NCI-H2107 treated with DMSO at 0.1 percent for 48 hours (cell line): ENCODE data around the gene FGG.

ENCODE experiments used
- DNase-seq: peaks from one replicate; lab custom pipeline; 2025; ENCODE audit not compliant: unreplicated experiment; lab: John Stamatoyannopoulos, UW

Gene FGG

DNA sequence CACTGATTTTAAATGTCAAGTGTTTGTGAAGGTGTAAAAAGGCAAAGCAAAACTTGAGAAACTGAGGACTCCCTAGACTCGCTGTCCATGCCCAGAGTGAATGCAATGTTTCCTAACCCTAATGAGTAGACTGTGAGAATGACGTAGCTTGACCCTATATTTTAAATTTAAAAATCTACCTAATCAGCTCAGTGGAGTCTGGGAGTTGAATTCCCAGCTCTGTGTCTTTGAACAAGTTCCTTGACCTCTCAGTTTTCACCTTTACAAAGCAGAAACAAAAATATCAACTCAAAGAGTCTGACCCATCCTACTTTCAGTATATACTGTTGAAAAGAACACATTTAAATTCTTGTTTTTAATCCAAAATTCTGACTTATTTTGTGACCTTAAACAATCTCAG is 24.3 kb downstream of the FGG start:
- DNase-seq: no peak

DNA sequence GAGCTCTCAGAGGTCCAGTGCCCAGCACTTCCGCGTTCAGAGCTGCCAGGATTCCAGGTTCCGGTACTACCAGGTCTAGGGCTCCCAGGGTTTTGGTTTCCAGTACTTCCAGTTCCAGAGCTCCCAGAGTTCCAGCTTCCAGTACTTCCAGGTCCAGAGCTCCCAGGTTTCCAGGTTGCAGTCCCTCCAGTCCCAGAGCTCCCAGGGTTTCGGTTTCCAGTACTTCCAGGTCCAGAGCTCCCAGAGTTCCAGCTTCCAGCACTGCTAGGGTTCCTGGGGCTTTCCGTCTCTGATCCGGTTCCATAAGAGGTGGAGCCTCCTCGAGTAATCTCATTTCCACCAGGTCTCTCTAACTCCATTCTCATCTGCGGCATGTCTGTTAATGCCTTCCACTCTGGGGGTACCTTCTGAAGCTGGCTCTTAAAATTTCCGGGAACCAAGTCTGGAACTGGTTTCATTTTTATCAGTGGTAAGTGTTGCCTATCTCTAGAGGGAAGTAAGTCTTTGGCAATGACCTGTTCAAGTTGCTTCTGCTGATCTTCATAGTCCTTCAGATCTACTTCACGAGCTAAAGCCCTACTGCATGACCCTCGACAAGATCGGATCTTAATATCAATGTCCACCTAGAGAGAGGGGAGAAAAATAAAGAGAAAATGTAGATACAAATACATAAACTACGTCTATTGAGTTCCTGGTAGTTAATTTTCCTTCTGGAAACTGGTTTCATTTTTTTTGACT is 26.0 kb downstream of the FGG start:
- DNase-seq: no peak

DNA sequence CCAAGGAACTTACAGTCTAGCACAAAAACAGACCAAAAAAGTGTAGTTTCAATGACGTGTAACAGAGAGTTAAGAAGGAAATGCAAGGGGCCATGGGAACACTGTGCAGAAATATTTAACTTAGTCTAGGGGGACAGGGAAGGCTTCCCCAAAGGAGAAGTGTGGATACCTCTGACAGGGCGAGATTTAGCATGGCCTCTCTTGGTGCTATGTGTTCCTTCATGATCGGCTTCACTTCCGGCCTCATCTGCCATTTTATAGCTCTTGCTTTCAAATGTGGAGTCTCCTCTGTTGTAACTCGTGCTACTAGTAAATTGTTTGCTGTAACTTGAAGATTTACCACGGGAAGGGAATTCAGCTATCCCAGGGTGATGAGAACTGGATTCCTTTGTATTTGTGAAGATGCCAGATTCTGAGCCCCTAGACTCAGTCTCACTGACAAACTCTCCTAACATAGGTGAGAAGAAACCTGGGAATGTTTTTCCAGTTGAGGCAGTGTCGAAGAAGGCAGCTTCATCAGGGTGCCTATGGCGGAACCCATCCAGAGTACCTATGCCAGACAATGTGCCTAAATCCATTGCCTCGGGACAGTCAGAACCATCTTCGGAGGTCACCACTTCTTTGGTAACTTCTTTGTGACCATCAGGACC is 27.0 kb downstream of the FGG start:
- no peak for DNase-seq

DNA sequence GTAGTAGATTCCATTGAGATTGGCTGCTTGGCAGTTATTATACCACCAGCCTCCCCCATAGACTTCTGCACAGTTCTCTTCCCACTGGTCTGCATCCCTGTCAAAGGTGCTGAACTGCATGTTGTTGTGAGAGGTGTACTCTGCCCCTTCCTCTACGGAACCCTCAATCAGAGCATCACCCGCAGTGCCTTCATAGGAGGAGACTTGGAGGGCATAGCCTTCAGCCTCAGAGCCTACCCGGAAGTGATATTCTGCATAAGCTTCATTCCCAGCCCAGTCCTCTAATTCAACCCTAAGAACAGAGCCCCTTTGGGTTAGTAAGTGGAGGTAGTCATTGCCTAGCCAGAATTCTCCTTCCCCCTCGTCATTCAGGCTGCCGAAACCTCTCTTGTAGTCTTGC is 28.2 kb downstream of the FGG start:
- DNase-seq: no peak

DNA sequence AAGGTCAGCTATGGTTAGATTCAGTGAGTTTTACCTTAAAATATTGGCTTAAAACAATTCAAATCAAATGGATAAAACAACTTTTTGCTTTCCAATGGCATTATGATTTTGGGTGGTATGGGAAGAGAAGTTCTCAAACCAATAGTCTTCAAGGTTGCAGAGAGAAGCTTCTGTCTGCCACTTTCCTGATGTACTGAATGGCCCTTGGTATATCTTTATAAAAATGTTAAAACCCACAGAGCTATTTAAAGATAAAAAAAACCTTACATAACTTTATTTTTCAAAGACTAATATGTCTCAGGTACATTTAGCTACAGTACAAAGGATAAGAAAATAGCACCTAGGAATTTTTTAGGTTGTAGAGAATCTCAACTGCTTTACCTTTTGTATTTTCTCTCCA is 28.8 kb downstream of the FGG start:
- DNase-seq: no peak

DNA sequence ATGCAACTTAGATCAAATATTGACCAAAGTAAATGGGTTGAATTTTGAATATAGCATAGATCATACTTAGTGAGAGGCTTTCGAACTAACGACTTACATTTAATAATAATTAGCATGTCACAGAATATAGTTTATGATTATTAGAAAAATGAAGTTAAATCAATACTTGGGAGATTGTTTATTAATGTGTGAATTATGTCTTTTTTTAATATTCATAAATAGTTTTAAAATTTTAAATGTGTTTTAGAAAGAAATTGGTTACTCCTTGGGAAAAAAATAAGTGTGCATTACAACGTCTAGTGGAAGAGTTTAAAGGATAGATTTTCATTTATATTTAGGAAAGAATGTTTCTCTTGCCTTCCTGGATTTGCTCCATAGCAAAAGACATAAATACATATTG is 29.2 kb downstream of the FGG start:
- DNase-seq: no peak

DNA sequence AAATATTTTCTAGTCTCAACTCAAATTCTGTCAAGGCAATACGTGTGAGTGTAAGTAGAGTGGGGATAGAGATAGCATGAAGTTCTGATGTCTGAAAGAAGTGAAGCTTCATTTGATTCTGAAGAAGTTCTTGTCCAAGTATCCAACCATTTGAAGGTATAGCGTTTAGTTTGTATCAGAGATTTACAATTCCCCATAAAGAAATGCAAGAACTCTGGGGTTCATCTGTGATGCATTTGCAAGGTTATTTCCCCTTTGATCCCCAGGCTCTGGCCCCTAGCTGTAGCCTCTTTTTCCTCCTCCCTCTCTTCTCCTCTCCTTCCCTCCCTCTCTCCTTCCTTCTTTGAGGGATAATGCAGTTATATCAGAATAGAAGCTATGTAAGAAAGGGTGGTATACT is 29.7 kb downstream of the FGG start:
- no peak for DNase-seq

DNA sequence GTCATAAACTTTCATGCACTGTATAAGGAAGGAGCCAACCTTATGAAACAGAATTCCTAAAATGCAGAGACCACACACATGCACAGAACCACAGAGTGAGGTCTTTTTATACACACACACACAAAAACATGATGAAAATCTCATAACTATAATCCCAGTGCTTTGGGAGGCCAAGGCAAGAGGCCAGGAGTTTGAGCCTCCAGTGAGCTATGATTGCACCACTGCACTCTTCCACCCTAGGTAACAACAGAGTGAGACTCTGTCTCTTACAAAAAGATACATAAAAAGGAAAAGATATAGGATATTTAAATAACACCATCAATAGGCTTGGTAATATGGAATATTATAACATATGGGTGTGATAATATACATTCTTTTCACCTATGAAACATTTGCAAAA is 32.5 kb downstream of the FGG start:
- no peak for DNase-seq

DNA sequence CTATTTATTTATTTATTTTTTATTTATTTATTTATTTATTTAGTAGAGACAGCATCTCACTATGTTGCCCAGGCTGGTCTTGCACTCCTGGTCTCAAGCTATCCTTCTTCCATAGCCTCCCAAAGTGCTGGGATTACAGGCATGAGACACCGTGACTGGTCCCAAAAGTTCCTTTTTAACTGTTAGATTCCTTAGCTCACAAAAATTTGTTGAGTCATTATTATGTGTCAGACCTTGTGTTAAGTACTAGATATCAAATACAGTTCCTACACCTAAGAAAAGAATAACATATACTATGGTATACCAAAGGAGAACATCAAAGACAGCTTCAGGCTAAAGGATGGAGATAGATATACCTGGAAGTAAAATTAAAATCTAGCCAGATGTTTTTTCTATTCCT is 33.5 kb downstream of the FGG start:
- DNase-seq: no peak

DNA sequence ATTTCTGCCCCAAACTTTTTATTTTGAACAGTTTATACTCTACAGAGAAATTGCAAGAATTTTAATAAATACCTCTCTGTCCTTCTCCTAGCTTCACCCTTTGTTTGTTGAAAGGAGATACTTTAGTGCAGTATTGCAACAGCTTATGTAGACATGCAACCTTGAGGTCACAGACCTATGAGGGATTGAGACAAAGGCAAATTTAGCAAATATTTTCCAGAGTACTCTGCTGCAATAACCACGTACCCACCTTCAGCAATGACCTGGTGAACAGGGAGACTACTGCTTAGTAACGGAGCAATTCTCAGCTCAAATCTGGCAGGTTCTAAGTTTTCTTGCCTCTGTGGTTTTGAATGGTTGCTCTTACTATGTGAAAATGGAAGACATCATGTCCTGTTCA is 35.1 kb downstream of the FGG start:
- DNase-seq: no peak

DNA sequence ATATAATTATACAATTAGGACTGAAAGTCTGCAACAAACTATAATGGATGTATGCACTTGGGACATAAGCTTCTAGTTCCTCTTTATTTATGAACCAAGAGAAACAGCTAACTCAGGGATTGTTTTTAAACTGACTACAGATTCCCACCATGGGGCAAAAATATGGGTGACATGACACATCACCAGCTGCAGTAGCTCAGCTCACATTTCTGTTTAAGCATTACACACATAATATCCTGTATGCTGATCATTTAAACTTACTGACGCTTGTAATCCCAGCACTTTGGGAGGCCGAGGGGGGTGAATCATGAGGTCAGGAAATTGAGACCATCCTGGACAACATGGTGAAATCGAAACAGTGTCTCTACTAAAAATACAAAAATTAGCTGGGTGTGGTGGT is 38.1 kb downstream of the FGG start:
- DNase-seq: no peak

DNA sequence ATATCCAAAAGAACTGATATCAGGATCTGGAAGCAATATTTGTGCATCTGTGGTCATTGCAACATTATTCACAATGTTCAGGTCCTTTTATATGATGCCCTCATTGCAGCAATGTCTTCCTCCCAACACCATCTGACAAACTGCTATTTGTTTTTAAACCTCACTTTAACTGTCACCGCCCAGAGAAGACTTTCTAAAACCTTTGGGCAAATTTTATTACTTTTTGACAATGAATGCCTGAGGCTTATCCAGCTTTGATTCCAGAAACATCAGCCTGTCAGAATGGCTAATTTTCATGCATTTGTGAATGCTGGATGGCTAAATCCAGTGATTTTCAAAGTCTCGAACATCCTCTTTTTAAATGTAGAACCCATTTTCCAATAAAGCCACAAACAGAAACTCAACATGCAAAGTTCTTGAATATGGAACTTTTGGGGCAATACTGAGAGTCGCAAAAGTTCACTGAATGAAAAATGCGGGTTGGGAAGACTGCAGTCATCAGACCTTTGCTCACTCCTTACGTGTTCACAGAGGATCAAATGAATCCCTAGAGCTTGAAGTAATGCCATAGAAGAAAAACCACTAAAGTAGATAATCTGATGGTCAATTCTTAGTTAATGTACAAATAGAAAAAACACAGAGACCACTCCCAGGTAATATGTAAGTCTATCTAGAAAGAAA is 39.1 kb downstream of the FGG start:
- no peak for DNase-seq

DNA sequence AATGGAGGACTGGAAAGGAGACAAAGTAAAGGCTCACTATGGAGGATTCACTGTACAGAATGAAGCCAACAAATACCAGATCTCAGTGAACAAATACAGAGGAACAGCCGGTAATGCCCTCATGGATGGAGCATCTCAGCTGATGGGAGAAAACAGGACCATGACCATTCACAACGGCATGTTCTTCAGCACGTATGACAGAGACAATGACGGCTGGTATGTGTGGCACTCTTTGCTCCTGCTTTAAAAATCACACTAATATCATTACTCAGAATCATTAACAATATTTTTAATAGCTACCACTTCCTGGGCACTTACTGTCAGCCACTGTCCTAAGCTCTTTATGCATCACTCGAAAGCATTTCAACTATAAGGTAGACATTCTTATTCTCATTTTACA is 42.9 kb downstream of the FGG start:
- DNase-seq: no peak

DNA sequence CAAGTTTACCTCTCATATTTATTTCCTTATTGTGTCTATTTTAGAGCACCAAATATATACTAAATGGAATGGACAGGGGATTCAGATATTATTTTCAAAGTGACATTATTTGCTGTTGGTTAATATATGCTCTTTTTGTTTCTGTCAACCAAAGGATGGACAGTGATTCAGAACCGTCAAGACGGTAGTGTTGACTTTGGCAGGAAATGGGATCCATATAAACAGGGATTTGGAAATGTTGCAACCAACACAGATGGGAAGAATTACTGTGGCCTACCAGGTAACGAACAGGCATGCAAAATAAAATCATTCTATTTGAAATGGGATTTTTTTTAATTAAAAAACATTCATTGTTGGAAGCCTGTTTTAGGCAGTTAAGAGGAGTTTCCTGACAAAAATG is 43.4 kb downstream of the FGG start:
- DNase-seq: no peak

DNA sequence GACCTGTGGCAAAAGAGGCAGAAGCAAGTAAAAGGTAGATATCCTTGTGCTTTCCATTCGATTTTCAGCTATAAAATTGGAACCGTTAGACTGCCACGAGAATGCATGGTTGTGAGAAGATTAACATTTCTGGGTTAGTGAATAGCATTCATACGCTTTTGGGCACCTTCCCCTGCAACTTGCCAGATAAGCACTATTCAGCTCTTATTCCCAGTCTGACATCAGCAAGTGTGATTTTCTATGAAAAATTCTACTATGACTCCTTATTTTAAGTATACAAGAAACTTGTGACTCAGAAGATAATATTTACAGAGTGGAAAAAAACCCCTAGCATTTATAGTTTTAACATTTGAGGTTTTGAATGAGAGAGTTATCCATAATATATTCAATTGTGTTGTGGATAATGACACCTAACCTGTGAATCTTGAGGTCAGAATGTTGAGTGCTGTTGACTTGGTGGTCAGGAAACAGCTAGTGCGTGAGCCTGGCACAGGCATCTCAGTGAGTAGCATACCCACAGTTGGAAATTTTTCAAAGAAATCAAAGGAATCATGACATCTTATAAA is 45.7 kb downstream of the FGG start:
- DNase-seq: no peak

DNA sequence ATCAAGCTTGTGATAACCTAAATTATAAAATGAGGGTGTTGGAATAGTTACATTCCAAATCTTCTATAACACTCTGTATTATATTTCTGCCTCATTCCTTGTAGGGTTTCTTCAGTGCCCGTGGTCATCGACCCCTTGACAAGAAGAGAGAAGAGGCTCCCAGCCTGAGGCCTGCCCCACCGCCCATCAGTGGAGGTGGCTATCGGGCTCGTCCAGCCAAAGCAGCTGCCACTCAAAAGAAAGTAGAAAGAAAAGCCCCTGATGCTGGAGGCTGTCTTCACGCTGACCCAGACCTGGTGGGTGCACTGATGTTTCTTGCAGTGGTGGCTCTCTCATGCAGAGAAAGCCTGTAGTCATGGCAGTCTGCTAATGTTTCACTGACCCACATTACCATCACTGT is 46.8 kb downstream of the FGG start:
- DNase-seq: no peak

DNA sequence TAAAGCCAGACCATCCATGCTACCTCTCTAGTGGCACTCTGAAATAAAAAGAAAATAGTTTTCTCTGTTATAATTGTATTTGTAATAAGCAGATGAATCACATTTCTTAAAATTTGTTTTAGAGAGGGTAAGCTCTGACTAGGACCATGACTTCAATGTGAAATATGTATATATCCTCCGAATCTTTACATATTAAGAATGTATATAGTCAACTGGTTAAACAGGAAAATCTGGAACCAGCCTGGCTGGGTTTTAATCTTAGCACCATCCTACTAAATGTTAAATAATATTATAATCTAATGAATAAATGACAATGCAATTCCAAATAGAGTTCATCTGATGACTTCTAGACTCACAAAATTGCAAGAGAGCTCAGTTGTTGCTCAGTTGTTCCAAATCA is 48.1 kb downstream of the FGG start:
- DNase-seq: no peak

DNA sequence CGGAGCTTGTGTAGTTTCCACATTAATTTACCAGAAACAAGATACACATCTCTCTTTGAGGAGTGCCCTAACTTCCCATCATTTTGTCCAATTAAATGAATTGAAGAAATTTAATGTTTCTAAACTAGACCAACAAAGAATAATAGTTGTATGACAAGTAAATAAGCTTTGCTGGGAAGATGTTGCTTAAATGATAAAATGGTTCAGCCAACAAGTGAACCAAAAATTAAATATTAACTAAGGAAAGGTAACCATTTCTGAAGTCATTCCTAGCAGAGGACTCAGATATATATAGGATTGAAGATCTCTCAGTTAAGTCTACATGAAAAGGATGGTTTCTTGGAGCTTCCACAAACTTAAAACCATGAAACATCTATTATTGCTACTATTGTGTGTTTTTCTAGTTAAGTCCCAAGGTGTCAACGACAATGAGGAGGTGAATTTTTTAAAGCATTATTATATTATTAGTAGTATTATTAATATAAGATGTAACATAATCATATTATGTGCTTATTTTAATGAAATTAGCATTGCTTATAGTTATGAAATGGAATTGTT is 49.7 kb downstream of the FGG start, which contains the start of gene FGB:
FGB (plus strand) TSS at position 315 of the 558 bp plus-strand sequence; CDS start at position 323, 8 bp downstream.
- DNase-seq: no peak

DNA sequence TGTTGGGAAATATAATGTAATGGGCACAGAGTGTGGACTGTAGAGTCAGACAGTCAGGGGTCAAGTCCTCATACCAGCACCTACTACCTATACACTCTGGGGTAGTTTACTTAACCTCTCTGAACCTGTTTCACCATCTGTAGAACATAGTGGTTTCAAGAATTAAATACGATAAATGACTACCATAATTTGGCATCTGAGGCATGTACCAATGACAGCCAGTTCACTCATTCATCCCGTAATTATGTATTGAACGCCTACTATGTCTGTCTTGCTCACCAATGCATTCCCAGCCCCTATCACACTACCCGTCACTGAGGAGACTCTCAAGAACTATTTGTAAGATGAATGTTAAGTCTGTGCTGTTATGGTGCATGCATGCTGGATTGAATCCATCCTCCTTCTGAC is 51.6 kb downstream of the FGG start:
- DNase-seq: no peak

DNA sequence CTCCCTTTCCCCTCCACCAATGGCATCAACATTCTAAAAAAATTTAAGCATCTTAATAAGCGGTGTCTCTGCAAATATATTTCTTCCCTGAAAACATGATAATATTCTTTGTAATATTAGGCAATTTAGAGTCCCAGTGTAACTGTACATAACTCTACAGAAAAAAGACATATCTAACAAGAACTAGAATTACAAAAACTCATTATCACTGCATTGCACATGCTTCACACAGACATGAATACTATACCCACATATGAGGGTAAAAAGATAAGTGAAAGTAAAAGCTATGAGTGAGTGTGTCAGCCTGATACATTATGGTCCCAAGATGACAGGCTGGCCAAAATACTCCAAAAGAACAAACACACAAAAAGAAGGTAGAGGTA is 52.0 kb downstream of the FGG start:
- DNase-seq: no peak

DNA sequence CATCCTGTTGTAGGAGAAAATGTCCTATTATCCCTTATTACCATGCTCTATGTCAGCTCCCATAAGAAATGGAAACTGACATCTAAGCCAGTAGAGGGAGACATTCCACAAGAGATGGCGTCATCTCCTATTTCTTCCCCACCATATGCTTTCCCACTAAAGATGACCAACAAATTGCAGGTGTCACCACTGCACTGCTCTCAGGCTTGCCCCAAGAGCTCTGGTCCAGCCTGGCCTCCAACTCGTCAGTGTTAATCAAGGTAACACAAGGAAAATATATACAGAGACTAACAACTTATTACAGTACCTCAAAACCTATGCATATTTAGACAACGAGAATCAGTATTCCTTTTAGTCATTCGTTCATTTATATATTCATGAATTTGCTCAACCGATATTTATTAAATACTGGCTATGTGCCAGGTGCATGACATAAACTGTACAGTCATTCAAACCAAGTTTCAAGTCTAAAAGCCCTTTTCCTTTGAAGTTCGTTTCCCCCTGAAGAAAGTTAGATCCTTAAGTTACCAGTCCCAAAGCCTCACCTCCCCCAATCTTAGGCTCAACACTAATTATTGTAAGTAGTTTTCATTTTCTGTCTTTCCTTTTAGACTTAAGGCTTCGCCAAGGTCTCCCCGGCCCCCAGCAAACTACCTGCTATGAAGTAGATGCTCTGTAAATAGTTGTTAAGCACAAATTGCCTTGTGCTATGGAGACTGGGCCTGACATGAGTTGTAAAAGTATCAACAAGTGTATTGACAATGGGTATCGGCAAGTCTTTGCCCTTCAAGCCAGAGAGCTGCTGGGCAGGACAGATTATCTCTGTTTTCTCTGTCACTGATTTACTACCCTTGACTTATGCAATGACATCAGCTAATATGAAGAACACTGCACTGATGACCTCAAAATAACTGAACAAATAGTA is 52.7 kb downstream of the FGG start:
- no peak for DNase-seq
